ENCODE data around the gene TOMM6. TPM values are rescaled to one million over a fixed set of nuclear protein-coding genes. Genes with fewer than 3 reads are reported as not detected.

Gene TOMM6
- total and polyA plus RNA-seq, 3 donors from 2014 or later = 168 to 233 (median 172) TPM

DNA sequence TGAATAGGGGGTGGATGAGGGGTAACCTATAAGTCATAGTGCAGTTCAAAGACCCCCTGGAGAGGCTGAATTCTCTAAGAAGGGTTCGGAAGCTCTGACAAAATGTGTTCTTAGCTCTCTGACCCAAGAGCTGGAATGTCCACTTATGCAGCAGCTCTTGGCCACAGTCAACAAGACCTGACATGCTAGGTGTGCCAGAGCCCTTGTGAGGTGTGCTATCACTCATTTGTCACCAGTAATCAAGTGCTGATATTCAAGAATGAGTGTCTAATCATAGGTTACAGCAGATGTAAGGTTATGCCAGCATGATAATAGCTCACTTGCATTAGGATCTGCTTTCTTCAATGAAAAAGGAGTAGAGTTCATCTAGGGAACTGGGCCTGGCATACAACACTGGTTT is 28.1 kb downstream of the TOMM6 start:
- Histone ChIP-seq H3K9me3 (no peaks in the 10 kb centered on the region), H3K27ac (no peak overlapping the region), H3K36me3 (ENCODE audit: low read depth, missing control alignments) (no peaks in the 10 kb centered on the region), H3K4me1 (no peaks in the 10 kb centered on the region), H3K27me3 (no peaks in the 10 kb centered on the region), H3K4me3 (no peak overlapping the region)
- intact Hi-C loops (cut with DNase I; ENCODE audit: low total_unique reads) = no loop called here
- TF ChIP-seq, protein P1, sequence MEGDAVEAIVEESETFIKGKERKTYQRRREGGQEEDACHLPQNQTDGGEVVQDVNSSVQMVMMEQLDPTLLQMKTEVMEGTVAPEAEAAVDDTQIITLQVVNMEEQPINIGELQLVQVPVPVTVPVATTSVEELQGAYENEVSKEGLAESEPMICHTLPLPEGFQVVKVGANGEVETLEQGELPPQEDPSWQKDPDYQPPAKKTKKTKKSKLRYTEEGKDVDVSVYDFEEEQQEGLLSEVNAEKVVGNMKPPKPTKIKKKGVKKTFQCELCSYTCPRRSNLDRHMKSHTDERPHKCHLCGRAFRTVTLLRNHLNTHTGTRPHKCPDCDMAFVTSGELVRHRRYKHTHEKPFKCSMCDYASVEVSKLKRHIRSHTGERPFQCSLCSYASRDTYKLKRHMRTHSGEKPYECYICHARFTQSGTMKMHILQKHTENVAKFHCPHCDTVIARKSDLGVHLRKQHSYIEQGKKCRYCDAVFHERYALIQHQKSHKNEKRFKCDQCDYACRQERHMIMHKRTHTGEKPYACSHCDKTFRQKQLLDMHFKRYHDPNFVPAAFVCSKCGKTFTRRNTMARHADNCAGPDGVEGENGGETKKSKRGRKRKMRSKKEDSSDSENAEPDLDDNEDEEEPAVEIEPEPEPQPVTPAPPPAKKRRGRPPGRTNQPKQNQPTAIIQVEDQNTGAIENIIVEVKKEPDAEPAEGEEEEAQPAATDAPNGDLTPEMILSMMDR (IDR thresholded peaks at IDR 0.05) = no peak
- TF ChIP-seq POLR2A (IDR thresholded peaks at IDR 0.05) = no peak
- DNase-seq = no peak
- 89 to 100% methylated on average over 1 of the region's 1 CpG for WGBS, 2 donors

DNA sequence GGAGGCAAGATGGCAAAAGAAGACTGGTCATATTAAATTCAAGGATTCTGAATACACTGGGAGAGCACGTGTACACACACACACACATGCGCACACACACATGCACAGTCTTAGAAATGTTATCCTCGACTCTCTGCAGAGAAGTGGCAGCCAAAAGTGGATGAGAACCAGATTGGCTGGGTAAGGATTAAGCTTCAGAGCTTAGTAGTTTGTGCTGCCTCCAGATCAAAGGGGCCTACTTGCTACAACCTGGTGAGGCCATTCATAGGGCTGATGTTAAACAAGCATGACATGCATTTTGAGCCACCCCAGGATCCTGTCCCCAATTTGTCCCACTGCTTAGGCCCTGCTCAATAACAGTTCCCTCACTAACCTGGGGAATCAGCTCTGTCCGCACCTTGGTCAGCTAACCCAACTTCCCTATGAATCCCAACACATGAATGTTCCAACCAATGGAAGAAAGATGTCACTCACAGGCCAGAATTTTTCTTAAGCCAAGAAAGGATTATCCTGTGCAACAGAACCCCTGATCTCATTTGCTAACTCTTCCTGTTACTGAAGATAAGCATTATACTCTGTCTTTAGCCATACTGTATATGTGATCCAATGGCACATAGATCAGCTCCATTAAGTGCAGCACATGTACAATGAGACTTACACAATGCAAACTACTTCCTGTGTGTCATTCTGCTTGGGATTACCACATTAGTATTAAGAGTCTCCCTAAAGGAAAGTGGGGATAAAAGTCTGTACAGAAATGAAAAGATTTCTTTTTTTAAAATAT is 31.0 kb downstream of the TOMM6 start:
- no peaks in the 10 kb centered on the region for H3K9me3 ChIP-seq
- 82 to 84% methylated on average over 4 of the region's 4 CpGs for WGBS, 2 donors

DNA sequence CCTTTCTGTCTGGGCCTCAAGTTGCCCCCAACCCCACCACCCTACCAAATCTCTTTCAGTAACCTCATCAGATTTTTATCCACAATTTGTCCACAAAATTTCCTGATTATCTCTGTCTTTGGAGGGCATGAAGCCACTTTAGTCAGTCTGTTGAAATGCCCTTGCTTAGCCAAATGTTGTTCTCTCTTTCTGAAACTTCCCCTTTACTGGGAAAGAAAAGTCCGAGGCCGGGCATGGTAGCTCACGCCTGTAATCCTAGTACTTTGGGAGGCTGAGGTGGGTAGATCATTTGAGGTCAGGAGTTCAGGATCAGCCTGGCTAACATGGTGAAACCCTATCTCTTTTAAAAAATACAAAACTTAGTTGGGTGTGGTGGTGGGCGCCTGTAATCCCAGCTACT is 33.8 kb downstream of the TOMM6 start:
- no peak overlapping the region for H3K27ac ChIP-seq
- no peak for DNase-seq
- no peaks in the 10 kb centered on the region for H3K27me3 ChIP-seq
- no peak overlapping the region for H3K4me3 ChIP-seq
- no peak for TF ChIP-seq POLR2A (IDR thresholded peaks at IDR 0.05)
- TF ChIP-seq, protein P1 (IDR thresholded peaks at IDR 0.05) = no peak
- no peaks in the 10 kb centered on the region for H3K36me3 ChIP-seq (ENCODE audit: low read depth, missing control alignments)
- H3K4me1 ChIP-seq = no peaks in the 10 kb centered on the region
- H3K9me3 ChIP-seq = no peaks in the 10 kb centered on the region
- intact Hi-C loops (cut with DNase I; ENCODE audit: low total_unique reads) = no loop called here
- WGBS, 2 donors = 92 to 94% methylated on average over 4 of the region's 4 CpGs

More for the DNA sequence above, 31.0 kb downstream of the TOMM6 start:
- intact Hi-C loops (cut with DNase I; ENCODE audit: low total_unique reads) = no loop called here
- H3K36me3 ChIP-seq (ENCODE audit: low read depth, missing control alignments) = no peaks in the 10 kb centered on the region
- no peaks in the 10 kb centered on the region for H3K4me1 ChIP-seq
- no peak overlapping the region for H3K4me3 ChIP-seq
- DNase-seq = no peak
- TF ChIP-seq POLR2A (IDR thresholded peaks at IDR 0.05) = no peak
- TF ChIP-seq, protein P1 (IDR thresholded peaks at IDR 0.05) = no peak
- H3K27ac ChIP-seq = no peak overlapping the region
- H3K27me3 ChIP-seq = no peaks in the 10 kb centered on the region

DNA sequence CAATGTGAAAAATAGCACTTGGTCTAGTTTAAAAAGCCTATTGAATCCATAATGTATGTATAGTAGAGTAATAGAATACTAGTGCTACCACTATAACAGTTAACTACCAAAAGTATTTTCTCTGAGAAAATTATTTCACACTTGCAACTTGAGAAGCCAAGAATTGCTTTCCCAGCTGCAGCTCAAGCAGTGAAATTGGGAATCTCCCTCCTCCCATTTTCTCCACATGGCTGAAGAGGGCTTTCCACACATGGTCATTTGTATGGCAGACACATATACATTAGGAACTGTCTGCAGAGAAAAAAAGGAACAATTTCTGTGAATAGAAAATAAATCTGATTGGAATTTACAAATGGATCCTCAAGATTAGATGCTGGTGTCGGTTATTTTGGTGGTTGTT is 34.5 kb downstream of the TOMM6 start:
- H3K4me1 ChIP-seq = no peaks in the 10 kb centered on the region
- no peak for TF ChIP-seq POLR2A (IDR thresholded peaks at IDR 0.05)
- TF ChIP-seq, protein P1 (IDR thresholded peaks at IDR 0.05) = no peak
- WGBS, 2 donors = 97 to 100% methylated on average over 1 of the region's 1 CpG
- no peak overlapping the region for H3K4me3 ChIP-seq
- no peaks in the 10 kb centered on the region for H3K27me3 ChIP-seq
- no peak overlapping the region for H3K27ac ChIP-seq
- intact Hi-C loops (cut with DNase I; ENCODE audit: low total_unique reads) = no loop called here
- H3K36me3 ChIP-seq (ENCODE audit: low read depth, missing control alignments) = no peaks in the 10 kb centered on the region
- no peaks in the 10 kb centered on the region for H3K9me3 ChIP-seq
- no peak for DNase-seq

DNA sequence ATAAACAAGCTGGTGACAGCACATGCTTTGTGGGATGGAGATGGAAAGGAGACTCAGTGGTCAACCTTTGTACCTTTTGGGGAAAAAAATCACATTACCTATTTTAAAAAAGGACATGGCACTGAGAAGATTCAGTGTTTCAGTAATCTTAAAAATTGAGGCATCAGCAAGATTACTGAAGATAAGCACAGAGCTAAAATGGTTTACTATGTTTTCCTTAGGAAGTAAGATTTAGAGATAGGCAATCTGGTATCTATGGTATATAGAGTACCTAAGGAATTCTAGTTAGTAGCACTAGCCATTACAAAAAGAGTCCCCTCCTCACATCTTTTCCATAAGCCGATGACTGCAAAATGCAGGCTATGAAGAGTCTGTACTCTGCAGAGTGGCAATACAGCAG is 35.7 kb downstream of the TOMM6 start:
- intact Hi-C loops (cut with DNase I; ENCODE audit: low total_unique reads) = no loop called here
- WGBS, 2 donors = 86 to 94% methylated on average over 1 of the region's 1 CpG
- Histone ChIP-seq H3K27ac (no peak overlapping the region), H3K27me3 (no peaks in the 10 kb centered on the region), H3K9me3 (no peaks in the 10 kb centered on the region), H3K4me3 (no peak overlapping the region), H3K36me3 (ENCODE audit: low read depth, missing control alignments) (no peaks in the 10 kb centered on the region), H3K4me1 (no peaks in the 10 kb centered on the region)
- TF ChIP-seq POLR2A (IDR thresholded peaks at IDR 0.05) = no peak
- TF ChIP-seq, protein P1 (IDR thresholded peaks at IDR 0.05) = no peak
- DNase-seq = no peak

All from testis (tissue), 3 donors.